GM18499 (cell line): Measurements from ENCODE around the gene CDK4.
A peak's percentile ranks its signal among the peaks of the same experiment; 100 is the strongest.

Experiments used
- ATAC-seq: cut with Tn5 transposase; IDR thresholded peaks from one replicate; pipeline ENCODE4 v1.9.1; 2021; ENCODE audit warnings: moderate number of reproducible peaks; ENCODE audit not compliant: insufficient read depth, unreplicated experiment

CDK4 gene

DNA sequence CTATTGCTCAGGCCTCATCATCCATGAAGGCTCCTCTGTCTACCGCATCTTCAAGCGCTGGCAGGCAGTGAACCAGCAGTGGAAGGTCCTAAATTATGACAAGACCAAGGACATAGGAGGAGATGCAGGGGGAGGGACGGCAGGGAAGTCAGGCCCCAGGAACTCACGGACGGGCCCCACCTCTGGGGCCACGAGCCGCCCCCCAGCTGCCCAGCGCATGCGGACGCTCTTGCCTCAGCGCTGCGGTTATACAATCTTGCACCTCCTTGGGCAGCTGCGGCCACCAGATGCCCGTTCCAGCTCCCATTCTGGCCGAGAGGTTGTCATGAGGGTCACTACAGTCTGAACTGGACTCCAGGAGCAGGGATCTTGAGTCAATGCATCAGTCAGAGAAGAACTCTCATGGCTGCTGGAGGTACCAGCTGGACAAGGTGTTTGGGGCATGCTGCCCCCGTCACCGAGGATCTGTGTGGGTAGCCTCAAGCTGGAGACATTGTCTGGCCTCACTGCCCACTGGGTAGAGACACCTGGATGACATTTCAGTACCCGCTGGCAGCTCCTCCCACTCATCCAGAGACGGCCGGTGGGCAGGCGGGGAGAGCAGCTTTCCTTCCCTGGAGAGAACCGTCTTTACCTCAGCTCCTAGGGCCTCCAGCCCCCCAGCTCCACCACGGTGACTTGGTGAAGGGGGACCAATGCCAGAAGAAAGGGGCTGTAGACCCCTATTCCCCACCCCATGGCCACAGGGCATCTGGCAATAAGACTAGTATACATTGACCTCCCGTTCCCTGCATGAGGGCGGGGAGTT lies 6.6 kb upstream of the CDK4 start:
- ATAC-seq: no peak

DNA sequence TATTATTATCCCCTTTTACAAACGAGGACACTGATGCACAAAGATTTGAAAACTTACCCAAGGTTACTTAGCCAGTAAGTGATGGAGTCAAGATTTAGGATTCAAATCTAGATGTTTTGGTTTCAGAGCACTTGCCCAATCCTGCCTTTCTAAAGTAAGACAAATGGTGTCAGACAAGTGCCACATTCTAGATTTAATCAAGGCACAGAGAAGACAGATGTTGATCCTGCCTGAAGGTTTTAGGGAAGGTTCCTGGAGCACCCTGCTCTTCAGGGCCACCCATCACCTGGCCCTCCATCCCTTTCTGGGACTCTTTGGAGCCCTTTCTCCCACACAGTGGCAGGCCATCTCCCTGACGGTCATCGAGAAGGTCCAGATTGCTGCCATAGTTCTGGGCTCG lies 5.7 kb upstream of the CDK4 start:
- no peak for ATAC-seq

DNA sequence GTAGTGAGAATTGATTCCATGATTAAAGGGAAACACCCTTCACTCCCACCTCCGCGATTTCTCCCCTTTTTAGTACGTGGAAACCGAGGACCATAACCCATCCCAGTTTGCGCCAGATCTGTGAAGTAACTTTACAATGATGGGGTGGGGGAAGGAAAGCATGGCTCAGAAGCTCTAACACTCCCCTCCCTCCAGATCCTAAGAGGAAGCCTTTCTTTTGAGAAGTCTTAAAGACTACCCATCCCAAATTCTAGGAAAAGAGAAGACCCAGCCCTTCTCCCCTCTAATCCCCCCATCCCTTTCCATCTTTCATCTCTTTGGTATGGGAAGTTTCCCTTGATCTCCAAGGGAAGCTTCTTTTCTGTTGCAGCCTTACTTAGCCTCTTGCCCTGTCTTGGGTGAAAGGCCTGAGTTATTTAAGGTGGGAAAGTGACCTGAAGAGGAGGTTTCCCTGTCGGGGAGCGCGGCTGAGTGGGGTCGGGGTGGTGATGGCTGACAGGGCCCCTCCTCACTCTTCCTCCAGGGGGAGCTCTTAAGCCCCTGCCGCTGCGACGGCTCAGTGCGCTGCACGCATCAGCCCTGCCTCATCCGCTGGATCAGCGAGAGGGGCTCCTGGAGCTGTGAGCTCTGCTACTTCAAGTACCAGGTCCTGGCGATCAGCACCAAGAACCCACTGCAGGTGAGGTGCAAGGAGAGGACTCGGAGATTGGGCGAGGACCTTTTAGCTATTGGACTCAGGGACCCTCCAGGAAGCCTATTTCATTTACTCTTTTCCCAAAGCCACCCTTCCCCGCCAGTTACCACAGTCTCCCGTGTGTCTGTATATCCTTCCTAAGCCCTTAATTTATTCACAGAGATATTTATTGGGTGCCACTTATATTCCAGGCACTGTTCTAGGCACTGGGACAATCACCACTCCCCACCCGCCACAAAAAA lies 4.6 kb upstream of the CDK4 start:
- no peak for ATAC-seq

DNA sequence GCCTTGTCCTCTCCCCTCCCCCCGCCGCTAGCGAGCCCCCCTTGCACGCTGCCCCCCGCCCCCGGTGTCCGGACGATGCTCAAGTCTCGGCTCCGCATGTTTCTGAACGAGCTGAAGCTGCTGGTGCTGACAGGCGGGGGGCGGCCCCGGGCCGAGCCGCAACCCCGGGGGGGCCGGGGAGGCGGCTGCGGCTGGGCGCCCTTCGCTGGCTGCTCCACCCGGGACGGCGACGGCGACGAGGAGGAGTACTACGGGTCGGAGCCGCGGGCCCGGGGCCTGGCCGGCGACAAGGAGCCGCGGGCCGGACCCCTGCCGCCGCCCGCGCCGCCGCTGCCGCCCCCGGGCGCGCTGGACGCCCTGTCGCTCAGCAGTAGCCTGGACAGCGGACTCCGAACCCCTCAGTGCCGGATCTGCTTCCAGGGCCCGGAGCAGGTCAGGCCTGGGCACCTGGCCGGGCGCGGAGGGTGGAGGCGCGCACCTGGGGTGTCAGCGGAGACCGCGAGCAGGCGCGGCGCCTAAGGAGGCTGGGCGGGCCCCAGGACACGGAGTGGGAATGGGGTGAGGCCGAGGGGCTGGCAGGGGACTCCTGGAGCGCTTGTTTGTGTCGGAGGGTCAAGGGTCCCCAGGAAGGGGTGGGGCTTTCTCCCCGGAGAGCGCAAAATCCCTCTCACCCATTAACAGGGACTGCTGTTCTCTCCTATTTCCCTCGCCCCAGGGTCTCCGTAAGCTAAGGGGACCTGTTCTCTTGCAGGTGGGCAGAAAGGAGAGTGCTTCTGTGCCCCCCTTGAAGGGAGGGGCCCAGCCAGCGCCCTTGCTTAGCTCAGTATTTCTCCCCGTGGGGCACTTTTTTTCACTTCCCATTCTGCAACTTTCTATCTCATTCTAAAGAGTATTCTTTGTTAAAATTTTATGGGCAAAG lies 3.6 kb upstream of the CDK4 start:
- no peak for ATAC-seq

DNA sequence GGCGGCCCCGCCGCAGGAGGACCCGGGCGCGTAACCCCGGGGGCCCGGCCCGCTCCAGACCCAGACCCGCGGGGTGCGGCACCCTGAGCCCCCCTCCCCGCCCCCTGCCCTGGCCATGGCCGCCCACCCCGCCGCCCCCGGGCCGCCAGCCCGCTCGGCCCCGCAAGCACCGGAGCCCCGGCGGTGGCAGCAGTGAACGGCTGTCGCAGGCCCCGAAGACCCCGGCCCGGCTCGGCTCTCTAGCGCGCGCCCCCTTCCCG lies 3.0 kb upstream of the CDK4 start:
- no peak for ATAC-seq

DNA sequence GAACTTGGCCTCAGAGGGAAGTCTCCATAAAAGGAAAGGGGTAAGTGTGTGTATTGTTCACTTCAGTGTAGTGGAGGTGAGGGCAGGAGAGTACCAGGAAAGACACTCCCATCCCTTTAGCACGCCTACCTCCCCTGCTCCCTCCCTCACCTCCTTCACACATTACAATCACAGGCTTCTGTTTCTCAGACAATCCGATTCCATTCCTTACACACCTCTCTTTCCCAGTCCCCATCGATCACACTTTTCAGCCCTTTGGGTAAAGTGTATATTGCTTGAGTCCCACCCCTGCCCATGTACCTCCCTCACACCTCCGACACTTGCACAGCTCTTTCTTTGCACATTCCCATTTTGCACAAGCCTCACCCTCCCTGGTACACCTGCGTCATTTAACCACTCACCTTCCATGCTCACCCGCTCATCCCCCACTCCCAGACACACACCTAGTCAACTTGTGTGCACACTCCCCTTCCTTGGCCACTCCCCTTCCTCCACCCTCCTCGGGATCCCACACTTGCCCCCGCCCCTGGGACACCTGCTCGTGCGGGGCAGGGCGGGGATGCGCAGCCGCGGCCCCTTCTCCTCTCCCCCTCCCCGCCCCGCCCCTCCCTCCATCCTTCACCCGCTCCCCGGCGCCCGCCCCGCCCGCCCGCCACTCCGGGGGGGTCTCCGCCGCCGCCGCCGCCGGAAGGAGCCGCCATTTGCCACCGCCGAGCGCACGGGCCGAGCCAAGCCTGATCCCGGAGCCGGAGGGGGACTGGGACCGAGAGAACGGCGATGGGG lies 2.5 kb upstream of the CDK4 start, which contains the start of gene MARCHF9:
TSS of gene MARCHF9 (plus strand) at position 693 of the 783 bp plus-strand sequence. CDS start 426 bp downstream, outside the sequence.
- ATAC-seq: no peak

DNA sequence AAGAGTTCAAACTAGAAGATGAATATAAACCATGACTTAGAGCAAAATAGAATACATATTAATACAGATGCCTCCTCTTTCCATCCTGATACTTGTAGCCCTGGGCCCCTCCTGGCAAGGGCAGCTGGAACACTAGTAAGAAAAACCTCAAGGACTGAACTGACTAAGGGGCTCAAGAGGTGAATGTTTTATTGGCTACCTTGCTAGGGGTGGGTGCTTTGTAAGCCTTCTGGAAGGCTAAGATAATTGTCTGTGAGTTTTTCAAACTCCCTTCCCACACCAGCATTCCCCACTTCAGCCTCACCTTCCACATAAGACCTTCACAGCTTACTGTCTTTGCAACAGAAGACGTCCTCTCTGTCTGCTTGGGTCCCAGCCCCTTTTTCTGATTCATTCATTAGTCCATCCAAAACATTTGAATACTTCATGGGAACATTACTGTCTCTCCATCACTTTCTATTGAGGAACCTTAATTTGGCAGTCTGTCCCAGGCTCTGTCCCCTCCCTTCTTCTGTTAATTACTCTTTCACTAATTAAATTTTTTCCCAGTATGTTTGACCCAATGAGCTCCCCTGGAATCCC lies 1.7 kb upstream of the CDK4 start:
- no peak for ATAC-seq

DNA sequence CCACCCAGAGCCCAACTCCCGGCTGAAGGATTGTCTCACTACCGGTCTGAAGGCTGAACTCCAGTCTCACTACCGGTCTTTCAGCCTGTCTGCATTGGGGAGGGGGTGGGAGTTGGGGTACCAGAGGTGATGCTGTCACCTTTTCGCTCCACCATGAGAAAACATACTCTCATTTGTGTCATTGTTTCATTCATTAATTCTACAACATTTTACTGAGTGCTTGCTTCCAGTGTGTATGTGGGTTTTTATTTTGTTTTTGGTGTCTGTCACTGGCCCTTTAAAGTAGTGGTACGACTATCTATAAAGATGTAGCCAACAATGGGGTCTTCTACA lies 524 bp upstream of the CDK4 start:
- no peak for ATAC-seq

DNA sequence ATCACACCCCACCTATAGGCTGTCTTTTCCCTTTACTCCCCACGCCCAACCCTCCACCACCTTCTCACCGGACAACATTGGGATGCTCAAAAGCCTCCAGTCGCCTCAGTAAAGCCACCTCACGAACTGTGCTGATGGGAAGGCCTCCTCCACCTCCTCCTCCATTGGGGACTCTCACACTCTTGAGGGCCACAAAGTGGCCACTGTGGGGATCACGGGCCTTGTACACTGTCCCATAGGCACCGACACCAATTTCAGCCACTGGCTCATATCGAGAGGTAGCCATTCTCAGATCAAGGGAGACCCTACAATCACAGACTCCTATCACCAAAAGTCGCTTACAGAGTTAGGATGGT lies 700 bp downstream of the CDK4 start:
- ATAC-seq: no peak

DNA sequence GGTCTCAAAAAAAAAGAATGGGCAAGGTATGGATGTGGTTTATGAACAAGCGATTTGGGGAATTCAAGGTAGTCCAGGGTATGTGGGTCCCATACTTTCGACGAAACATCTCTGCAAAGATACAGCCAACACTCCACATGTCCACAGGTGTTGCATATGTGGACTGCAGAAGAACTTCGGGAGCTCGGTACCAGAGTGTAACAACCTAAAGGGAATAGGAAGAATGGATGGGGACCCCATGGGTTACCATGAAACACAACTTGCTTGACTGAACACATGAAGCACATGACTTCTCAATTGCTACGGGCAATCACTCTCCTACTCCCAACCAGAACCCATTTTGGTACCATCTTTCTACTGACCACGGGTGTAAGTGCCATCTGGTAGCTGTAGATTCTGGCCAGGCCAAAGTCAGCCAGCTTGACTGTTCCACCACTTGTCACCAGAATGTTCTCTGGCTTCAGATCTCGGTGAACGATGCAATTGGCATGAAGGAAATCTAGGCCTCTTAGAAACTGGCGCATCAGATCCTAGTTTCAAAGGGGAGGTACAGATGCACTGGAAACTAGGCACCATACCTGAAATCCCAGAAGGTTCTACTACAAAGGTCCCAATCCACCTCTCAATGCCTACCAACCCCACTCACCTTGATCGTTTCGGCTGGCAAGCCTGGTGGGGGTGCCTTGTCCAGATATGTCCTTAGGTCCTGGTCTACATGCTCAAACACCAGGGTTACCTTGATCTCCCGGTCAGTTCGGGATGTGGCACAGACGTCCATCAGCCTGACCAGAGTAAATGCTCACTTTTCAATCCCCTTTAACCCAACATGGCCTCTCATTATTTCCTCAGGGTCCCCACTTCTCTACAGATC lies 1.3 kb downstream of the CDK4 start:
- ATAC-seq: no peak

DNA sequence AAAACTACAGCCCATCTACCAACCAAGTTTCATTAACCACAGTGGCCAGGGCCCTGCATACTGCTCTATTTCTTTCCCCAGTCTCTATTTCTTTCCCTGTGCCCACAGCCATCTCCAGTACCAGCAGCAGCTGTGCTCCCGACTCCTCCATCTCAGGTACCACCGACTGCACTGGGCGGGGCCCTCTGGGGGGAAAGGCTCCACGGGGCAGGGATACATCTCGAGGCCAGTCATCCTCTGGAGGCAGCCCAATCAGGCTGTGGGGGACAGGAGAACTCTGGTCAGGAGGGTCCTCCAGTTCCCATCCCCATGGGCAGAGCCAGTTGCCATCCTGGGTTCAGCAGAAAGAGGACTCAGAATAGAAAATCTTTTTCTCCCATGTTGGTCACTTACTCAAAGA lies 3.0 kb downstream of the CDK4 start:
- no peak for ATAC-seq

DNA sequence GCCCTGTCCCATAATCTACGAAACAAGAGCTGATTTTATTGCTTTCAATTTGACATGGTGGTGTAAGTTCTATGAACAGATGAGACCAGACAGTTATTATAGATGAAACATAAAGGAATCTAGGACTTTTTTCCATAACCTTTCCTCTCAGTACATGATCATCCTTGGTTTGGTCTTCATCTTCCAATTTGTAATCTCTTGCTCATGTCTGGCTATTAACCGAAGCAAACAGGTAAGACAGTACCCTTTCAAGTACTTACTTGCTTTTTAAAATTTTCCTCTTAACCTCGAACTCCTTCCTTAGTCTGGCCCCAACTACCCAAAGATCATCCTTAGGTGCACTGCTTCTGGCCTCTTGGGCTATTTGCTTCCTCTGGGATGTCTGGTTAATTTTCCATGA lies 6.1 kb downstream of the CDK4 start:
- ATAC-seq: no peak

DNA sequence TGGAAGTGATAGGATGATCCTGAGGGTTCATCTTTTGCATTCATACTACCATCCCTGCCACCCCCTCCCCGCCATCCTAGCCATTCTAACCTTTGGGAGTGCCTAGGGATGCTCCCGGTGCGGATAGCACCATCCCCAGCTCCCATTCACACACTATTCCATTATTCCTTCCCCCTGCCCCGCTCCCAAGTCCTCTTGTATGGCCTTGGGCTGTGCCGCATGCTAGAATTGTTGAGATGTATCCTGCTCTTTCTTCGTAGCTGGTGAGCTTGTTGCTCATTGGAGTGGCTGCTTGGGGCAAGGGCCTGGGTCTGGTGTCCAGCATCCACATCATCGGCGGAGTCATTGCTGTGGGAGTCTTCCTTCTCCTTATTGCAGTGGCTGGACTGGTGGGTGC lies 6.6 kb downstream of the CDK4 start:
- no peak for ATAC-seq

DNA sequence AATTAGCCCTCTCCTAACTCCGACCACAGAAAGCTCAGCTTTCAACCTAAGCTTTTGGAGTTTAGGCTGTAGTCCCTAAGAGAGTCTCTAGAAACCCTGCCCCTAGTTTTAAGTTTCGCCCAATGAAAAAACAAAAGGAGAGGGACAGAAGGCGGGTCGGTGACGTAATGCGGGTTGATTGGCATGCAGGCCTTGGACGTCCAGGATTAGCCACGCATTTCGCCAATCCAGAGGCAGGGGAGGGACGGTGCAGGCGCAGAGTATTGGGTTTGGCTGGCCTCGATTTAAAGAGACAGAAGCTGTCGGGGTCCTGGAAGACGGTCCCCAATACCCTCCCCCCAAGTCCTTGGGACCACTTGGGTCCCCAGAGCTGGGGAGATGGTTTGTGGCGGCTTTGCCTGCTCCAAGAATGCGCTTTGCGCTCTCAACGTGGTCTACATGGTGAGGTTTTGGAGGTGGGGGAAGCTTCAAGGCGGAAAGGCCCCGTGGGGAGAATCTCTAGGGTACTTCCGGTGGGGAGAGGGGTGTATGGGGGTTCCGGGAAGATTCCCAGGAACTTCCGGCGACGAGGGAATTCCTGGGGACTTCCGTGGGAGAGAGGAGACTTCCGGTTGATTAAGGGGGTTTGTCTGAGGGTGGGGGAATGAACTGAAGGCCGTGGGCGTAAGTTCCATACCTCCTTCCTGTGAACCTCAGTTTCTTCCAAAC lies 7.2 kb downstream of the CDK4 start, which contains the start of gene TSPAN31:
TSS of gene TSPAN31 (plus strand) at position 263 of the 708 bp plus-strand sequence. CDS start at position 379, 116 bp downstream.
- peak; percentile 66 for ATAC-seq

DNA sequence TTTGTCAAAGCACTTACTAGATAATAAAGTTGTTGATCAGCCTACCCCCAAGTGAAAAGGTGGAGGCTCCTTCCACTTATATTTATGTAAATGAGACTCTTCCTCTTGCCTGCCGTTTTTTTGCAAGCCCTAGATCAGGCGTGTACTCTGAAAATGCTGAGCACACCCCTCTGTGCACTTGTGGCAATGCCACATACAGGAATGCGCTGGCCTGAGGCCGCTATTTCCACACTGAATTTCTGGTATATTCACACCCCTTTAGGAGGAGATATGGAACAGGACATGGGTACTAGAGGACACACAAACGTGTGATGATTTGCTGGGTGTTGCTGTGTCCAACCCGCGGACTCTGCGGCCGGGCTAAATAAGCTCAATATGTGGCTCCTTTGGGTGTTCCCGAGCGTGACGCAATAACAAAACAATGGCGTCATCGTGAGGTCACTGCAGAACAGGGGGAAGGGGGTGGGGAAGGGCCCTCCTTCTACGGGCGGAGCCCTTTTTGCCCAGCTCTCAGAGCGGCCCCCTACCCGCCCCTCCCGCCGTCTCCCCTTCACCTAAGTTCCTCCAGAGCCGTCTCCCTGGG lies 7.8 kb downstream of the CDK4 start:
- peak; percentile 14 for ATAC-seq

DNA sequence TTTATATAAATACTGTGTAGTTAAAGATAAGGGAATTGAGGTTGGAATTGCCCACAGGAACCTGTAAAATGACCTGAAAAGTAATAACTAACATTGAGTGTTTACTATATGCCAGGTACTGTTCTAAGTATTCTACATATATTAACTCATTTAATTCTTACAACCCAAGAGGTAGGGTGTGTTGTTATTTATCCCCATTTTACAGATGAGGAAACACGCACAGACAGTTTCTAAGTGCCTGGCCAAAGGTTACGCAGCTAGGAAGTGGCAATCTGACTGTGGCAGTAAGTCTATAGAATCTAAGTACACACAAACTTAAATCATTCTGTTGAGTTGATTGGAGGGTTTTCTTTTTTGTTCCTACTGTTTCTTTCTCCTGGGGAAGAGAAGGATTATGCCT lies 8.3 kb downstream of the CDK4 start:
- no peak for ATAC-seq

DNA sequence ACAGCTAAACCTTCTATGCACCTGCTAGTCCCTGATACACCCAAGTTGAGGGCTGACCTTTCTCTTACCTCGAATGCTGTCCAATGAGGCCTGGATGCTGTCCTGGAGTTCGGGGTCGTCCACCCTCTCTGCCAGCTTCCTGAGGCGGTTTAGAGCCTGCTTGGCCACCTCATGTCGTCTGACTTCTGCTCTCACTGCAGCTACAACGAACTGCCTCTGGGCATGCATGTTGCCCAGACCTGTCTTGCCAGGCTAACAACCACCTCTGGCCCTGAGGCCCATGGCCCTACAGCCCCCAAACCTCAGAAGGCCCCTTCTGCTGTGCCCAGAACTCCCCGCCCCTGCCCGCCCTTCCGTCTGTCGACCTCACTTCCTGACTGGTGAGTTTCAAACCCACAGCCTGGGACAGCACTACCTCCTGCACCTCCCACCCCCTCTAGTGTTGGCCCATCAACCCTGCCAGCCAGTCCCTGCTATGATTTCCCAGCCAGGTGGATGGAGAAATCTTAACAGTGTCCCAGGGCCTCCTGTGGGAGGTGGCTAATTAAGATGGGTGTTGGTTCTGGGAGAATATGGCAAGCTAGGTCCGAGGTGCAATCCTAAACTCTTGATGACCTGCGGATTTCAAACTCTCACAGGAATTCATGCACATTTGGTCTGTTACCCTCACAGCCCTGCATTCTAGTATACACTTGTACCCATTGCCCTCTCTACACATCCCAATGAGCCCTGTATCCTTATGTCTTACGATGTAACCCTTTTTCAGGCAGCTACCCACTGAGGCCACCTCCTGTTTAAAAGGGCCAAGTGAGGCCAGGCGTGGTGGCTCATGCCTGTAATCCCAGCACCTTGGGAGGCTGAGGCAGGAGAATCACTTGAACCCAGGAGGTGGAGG lies 10.0 kb downstream of the CDK4 start:
- peak; percentile 41 for ATAC-seq
